Keratinocyte (primary cell): ENCODE results near the gene CDK15. TPM values are rescaled to one million over a fixed set of nuclear protein-coding genes. Genes with fewer than 3 reads are reported as not detected.

Experiments
- DNase-seq: peaks from one replicate; pipeline ENCODE4 v3.0.0-alpha.2; 2011; ENCODE audit warnings: low read depth, missing footprints, low spot score
- FAIRE-seq: peaks from 2 replicates; lab custom pipeline; 2011; peaks lifted over from hg19 to GRCh38; lab: Jason Lieb, UNC
- H2AFZ ChIP-seq: 2 replicates; pipeline ENCODE4 v1.6.0; 2012; ENCODE audit warnings: low read length, control low read depth, inconsistent platforms; ENCODE audit not compliant: control insufficient read depth
- H3K27ac ChIP-seq: 2 replicates; pipeline ENCODE4 v1.5.1; 2011; ENCODE audit warnings: low read length; ENCODE audit not compliant: control insufficient read depth, insufficient read depth
- H3K27me3 ChIP-seq: 3 replicates; pipeline ENCODE4 v1.6.0; 2011; ENCODE audit warnings: low read length; ENCODE audit not compliant: control insufficient read depth, insufficient read depth; ENCODE audit errors: extremely low read depth
- H3K36me3 ChIP-seq, 2 experiments: 2 replicates in 1 of 2; 3 replicates in 1 of 2; pipeline ENCODE4 v1.5.1; 2011; ENCODE audit warnings: low read length in 2 of 2, mild to moderate bottlenecking in 1 of 2; ENCODE audit not compliant: control insufficient read depth in 2 of 2, insufficient read depth in 2 of 2; ENCODE audit errors: extremely low read depth in 1 of 2
- H3K4me1 ChIP-seq: 3 replicates; pipeline ENCODE4 v1.5.1; 2011; ENCODE audit warnings: low read length; ENCODE audit not compliant: control insufficient read depth, insufficient read depth; ENCODE audit errors: extremely low read depth
- H3K4me2 ChIP-seq: 3 replicates; pipeline ENCODE4 v1.6.0; 2011; ENCODE audit warnings: low read depth, low read length; ENCODE audit not compliant: control insufficient read depth, insufficient read depth; ENCODE audit errors: extremely low read depth
- H3K4me3 ChIP-seq, 3 experiments: fragments of 200-600 bp in 1 of 3; sonication (generic) in 1 of 3; 2 replicates in 2 of 3; 3 replicates in 1 of 3; pipeline ENCODE4 v1.5.1; 2011 to 2016; ENCODE audit warnings: low read length in 3 of 3, mild to moderate bottlenecking in 3 of 3, control low read depth in 2 of 3, inconsistent platforms in 1 of 3, low read depth in 1 of 3, mixed read lengths in 1 of 3, mixed run types in 1 of 3, moderate library complexity in 1 of 3; ENCODE audit not compliant: control insufficient read depth in 2 of 3, insufficient read depth in 2 of 3; ENCODE audit errors: extremely low read depth in 1 of 3
- H3K79me2 ChIP-seq: 2 replicates; pipeline ENCODE4 v1.6.0; 2012; ENCODE audit warnings: low read length; ENCODE audit not compliant: control insufficient read depth, insufficient read depth
- H3K9ac ChIP-seq: 3 replicates; pipeline ENCODE4 v1.6.0; 2011; ENCODE audit warnings: low read length; ENCODE audit not compliant: control insufficient read depth, insufficient read depth; ENCODE audit errors: extremely low read depth
- H3K9me1 ChIP-seq: 3 replicates; pipeline ENCODE4 v1.6.0; 2011; ENCODE audit warnings: low read length; ENCODE audit not compliant: control insufficient read depth, insufficient read depth; ENCODE audit errors: extremely low read depth
- H3K9me3 ChIP-seq: 2 replicates; pipeline ENCODE4 v1.5.1; 2012; ENCODE audit warnings: low read depth, low read length; ENCODE audit not compliant: control insufficient read depth
- H4K20me1 ChIP-seq: 3 replicates; pipeline ENCODE4 v1.6.0; 2011; ENCODE audit warnings: low read length; ENCODE audit not compliant: control insufficient read depth, insufficient read depth; ENCODE audit errors: extremely low read depth
- CTCF ChIP-seq, 3 experiments: IDR thresholded peaks in 1 of 3; conservative IDR thresholded peaks in 1 of 3; optimal IDR thresholded peaks in 1 of 3; 2 replicates in 2 of 3; 3 replicates in 1 of 3; pipeline versions ENCODE3 to v1.5.1; 2011; ENCODE audit warnings: low read length in 3 of 3, mild to moderate bottlenecking in 3 of 3, moderate library complexity in 2 of 3, control low read depth in 1 of 3, inconsistent platforms in 1 of 3; ENCODE audit not compliant: insufficient read depth in 2 of 3; ENCODE audit errors: extremely low read depth in 1 of 3
- EZH2 ChIP-seq: IDR thresholded peaks from one replicate; pipeline ENCODE4 v1.6.1; 2012; ENCODE audit warnings: inconsistent platforms, mild to moderate bottlenecking, low read length, moderate library complexity
- dilution Hi-C: fragments of 300-500 bp; cut with MboI; formaldehyde crosslinking; loops from one replicate; pipeline ENCODE4 v1.7.0; 2020; ENCODE audit warnings: low sequenced_read_pairs; ENCODE audit not compliant: extremely low pct_ligation_motif_present
- polyA plus RNA-seq, 5 experiments: library from polyadenylated mRNA; depleted of rRNA in 3 of 5; stranded (reverse) in 3 of 5; stranded (forward) in 1 of 5; unstranded in 1 of 5; fragments of >200 nt; gene quantifications; 1 replicate in 1 of 5; 2 replicates in 3 of 5; 3 replicates in 1 of 5; pipeline versions ENCODE4 v1.2.1 to v1.2.3, GENCODE V29; 2011 to 2012; ENCODE audit warnings: missing spikeins in 2 of 5, low read depth in 1 of 5, low replicate concordance in 1 of 5

CDK15 gene
- polyA plus RNA-seq, 1 donor (not counting 4 experiments of a cell fraction or from before 2014, with no cell fraction given), result 0.96 TPM

GRCh38 chr2:201862843-201863242 lies 56.5 kb downstream of the CDK15 start:
- Histone ChIP-seq H2AFZ (no peak overlapping the region), H3K9ac (no peak overlapping the region), H3K4me1 (peaks cover 11% of the 10 kb centered on the region), H3K9me3 (no peaks in the 10 kb centered on the region), H3K27ac (no peak overlapping the region), H4K20me1 (no peaks in the 10 kb centered on the region), H3K4me3 (no peak overlapping the region), H3K27me3 (no peaks in the 10 kb centered on the region), H3K36me3 (no peaks in the 10 kb centered on the region), H3K79me2 (no peaks in the 10 kb centered on the region), H3K9me1 (no peaks in the 10 kb centered on the region), H3K4me2 (no peak overlapping the region)
- no peak for FAIRE-seq
- dilution Hi-C loops, result no loop called here
- no peak for TF ChIP-seq CTCF (optimal IDR thresholded peaks at IDR 0.05 in 1 of 3, IDR thresholded peaks at IDR 0.05 in 1 of 3, conservative IDR thresholded peaks at IDR 0.05 in 1 of 3; ENCODE audit: extremely low read depth in 1 of 3, insufficient read depth in 2 of 3, low read length in 3 of 3)
- no peak for TF ChIP-seq EZH2
- DNase-seq, result no peak

GRCh38 chr2:201866643-201867473 lies 60.5 kb downstream of the CDK15 start:
- no peak overlapping the region for H2AFZ ChIP-seq
- DNase-seq, result no peak
- no peak overlapping the region for H3K27ac ChIP-seq
- no peaks in the 10 kb centered on the region for H3K4me1 ChIP-seq
- H3K9me3 ChIP-seq, result no peaks in the 10 kb centered on the region
- H3K9me1 ChIP-seq, result no peaks in the 10 kb centered on the region
- dilution Hi-C loops, result no loop called here
- TF ChIP-seq CTCF (optimal IDR thresholded peaks at IDR 0.05 in 1 of 3, IDR thresholded peaks at IDR 0.05 in 1 of 3, conservative IDR thresholded peaks at IDR 0.05 in 1 of 3; ENCODE audit: extremely low read depth in 1 of 3, insufficient read depth in 2 of 3, low read length in 3 of 3) (no peak), EZH2 (no peak)
- no peaks in the 10 kb centered on the region for H3K36me3 ChIP-seq
- no peak overlapping the region for H3K4me2 ChIP-seq
- no peak overlapping the region for H3K4me3 ChIP-seq
- H4K20me1 ChIP-seq, result no peaks in the 10 kb centered on the region
- H3K9ac ChIP-seq, result no peak overlapping the region
- no peak for FAIRE-seq
- H3K79me2 ChIP-seq, result no peaks in the 10 kb centered on the region
- no peaks in the 10 kb centered on the region for H3K27me3 ChIP-seq
